Erythroblast (primary cell): ENCODE data around the gene TWF1.

ENCODE experiments used
- GATA1 ChIP-seq: IDR thresholded peaks from 2 replicates; pipeline ENCODE4 v1.6.1; 2011; ENCODE audit warnings: low read depth, mild to moderate bottlenecking, control low read depth, low read length, moderate library complexity
- POLR2A ChIP-seq: IDR thresholded peaks from 2 replicates; pipeline ENCODE4 v1.6.1; 2011; ENCODE audit warnings: mild to moderate bottlenecking, low read length

- TF ChIP-seq POLR2A (no peak), GATA1 (no peak)
Observed at GRCh38 chr12:43835264-43835655, 29.1 kb upstream of the TWF1 start.
